HL-60/S4 treated with phorbol 12-myristate 13-acetate at 8.2 ng/mL for 4 days and 3 days (cell line): ENCODE measurements around the gene PRICKLE1.

Experiments
- in situ Hi-C: fragments of 300-500 bp; cut with MboI; formaldehyde crosslinking; loops from 2 replicates; pipeline ENCODE4 v1.15.0; 2022; ENCODE audit warnings: low sequenced_read_pairs

PRICKLE1 gene

GRCh38 chr12:42409471-42409870 is 180.1 kb downstream of the PRICKLE1 start:
- in situ Hi-C loops, result no loop called here

GRCh38 chr12:42407306-42407705 is 182.2 kb downstream of the PRICKLE1 start:
- in situ Hi-C loops, result no loop called here
